Measurements from ENCODE around the gene TMEM252.

Gene TMEM252

DNA sequence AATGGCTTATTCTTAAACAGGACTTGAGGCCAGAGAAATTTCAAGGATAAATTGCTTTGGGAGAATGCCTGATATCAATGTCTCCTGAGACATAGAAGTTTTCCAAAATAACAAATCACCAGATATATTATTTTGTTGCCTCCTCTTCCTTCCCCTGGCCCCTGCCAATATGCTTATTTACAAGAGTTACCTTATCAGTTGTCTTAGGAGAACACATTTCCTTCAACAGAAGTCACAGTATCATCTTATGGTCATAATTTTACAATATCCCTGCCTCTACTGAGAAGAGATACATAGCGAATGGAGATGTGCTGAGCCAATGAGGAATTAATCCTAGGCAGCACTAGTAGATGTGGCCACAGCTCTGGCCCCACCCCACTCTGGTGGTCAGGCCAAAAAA, 43.1 kb downstream of the TMEM252 start:
- no peak for TF ChIP-seq CTCF (IDR thresholded peaks at IDR 0.05; ENCODE audit: low read length)
- TF ChIP-seq EZH2 (optimal IDR thresholded peaks at IDR 0.05; ENCODE audit: low read depth, low read length), result no peak
- TF ChIP-seq EZH2phosphoT487 (IDR thresholded peaks at IDR 0.05; ENCODE audit: low read length), result no peak
- H3K4me1 ChIP-seq (ENCODE audit: low read length), result no peaks in the 10 kb centered on the region
- H3K27ac ChIP-seq (ENCODE audit: low read length), result no peak overlapping the region
- H3K27me3 ChIP-seq (replicated peaks; ENCODE audit: insufficient read depth, low read length), result no peaks in the 10 kb centered on the region
- no peak for DNase-seq
- H3K36me3 ChIP-seq (replicated peaks; ENCODE audit: insufficient read depth, low read length), result no peaks in the 10 kb centered on the region
- H3K9ac ChIP-seq (ENCODE audit: low read length), result no peak overlapping the region
- H4K20me1 ChIP-seq (ENCODE audit: insufficient read depth, low read length), result no peaks in the 10 kb centered on the region
- H3K9me2 ChIP-seq (replicated peaks; ENCODE audit: insufficient read depth, low read length), result no peaks in the 10 kb centered on the region
- H3K79me2 ChIP-seq (ENCODE audit: low read length), result no peaks in the 10 kb centered on the region
- H3K4me2 ChIP-seq (ENCODE audit: low read depth, low read length), result no peak overlapping the region
- no peak overlapping the region for H3K4me3 ChIP-seq (ENCODE audit: low read length)
- H2AFZ ChIP-seq (ENCODE audit: low read length), result no peak overlapping the region
- no peaks in the 10 kb centered on the region for H3K9me3 ChIP-seq (replicated peaks; ENCODE audit: insufficient read depth, low read length)
- no peaks in the 10 kb centered on the region for H3F3A ChIP-seq (ENCODE audit: insufficient read depth, low read length)

- no peaks in the 10 kb centered on the region for H3K4me1 ChIP-seq (ENCODE audit: low read length)
- no peaks in the 10 kb centered on the region for H3K27me3 ChIP-seq (replicated peaks; ENCODE audit: insufficient read depth, low read length)
- TF ChIP-seq EZH2 (optimal IDR thresholded peaks at IDR 0.05; ENCODE audit: low read depth, low read length) (no peak), EZH2phosphoT487 (IDR thresholded peaks at IDR 0.05; ENCODE audit: low read length) (no peak), CTCF (IDR thresholded peaks at IDR 0.05; ENCODE audit: low read length) (no peak)
- no peak overlapping the region for H3K4me3 ChIP-seq (ENCODE audit: low read length)
- no peaks in the 10 kb centered on the region for H3K79me2 ChIP-seq (ENCODE audit: low read length)
- no peak overlapping the region for H3K4me2 ChIP-seq (ENCODE audit: low read depth, low read length)
- no peak overlapping the region for H2AFZ ChIP-seq (ENCODE audit: low read length)
- H3F3A ChIP-seq (ENCODE audit: insufficient read depth, low read length), result no peaks in the 10 kb centered on the region
- no peaks in the 10 kb centered on the region for H3K9me2 ChIP-seq (replicated peaks; ENCODE audit: insufficient read depth, low read length)
- no peaks in the 10 kb centered on the region for H4K20me1 ChIP-seq (ENCODE audit: insufficient read depth, low read length)
- DNase-seq, result no peak
- H3K27ac ChIP-seq (ENCODE audit: low read length), result no peak overlapping the region
- H3K9me3 ChIP-seq (replicated peaks; ENCODE audit: insufficient read depth, low read length), result no peaks in the 10 kb centered on the region
- H3K9ac ChIP-seq (ENCODE audit: low read length), result no peak overlapping the region
- no peaks in the 10 kb centered on the region for H3K36me3 ChIP-seq (replicated peaks; ENCODE audit: insufficient read depth, low read length)
Observed at GRCh38 chr9:68496356-68496755, 44.3 kb downstream of the TMEM252 start.

- no peaks in the 10 kb centered on the region for H3K36me3 ChIP-seq (replicated peaks; ENCODE audit: insufficient read depth, low read length)
- DNase-seq, result no peak
- H3K27ac ChIP-seq (ENCODE audit: low read length), result no peak overlapping the region
- no peaks in the 10 kb centered on the region for H3K79me2 ChIP-seq (ENCODE audit: low read length)
- H3K9me3 ChIP-seq (replicated peaks; ENCODE audit: insufficient read depth, low read length), result no peaks in the 10 kb centered on the region
- no peaks in the 10 kb centered on the region for H3K27me3 ChIP-seq (replicated peaks; ENCODE audit: insufficient read depth, low read length)
- no peak overlapping the region for H3K4me2 ChIP-seq (ENCODE audit: low read depth, low read length)
- no peaks in the 10 kb centered on the region for H3K9me2 ChIP-seq (replicated peaks; ENCODE audit: insufficient read depth, low read length)
- H2AFZ ChIP-seq (ENCODE audit: low read length), result no peak overlapping the region
- H4K20me1 ChIP-seq (ENCODE audit: insufficient read depth, low read length), result no peaks in the 10 kb centered on the region
- no peak overlapping the region for H3K9ac ChIP-seq (ENCODE audit: low read length)
- no peaks in the 10 kb centered on the region for H3F3A ChIP-seq (ENCODE audit: insufficient read depth, low read length)
- no peak overlapping the region for H3K4me3 ChIP-seq (ENCODE audit: low read length)
- TF ChIP-seq EZH2 (optimal IDR thresholded peaks at IDR 0.05; ENCODE audit: low read depth, low read length), result no peak
- no peak for TF ChIP-seq CTCF (IDR thresholded peaks at IDR 0.05; ENCODE audit: low read length)
- no peak for TF ChIP-seq EZH2phosphoT487 (IDR thresholded peaks at IDR 0.05; ENCODE audit: low read length)
- no peaks in the 10 kb centered on the region for H3K4me1 ChIP-seq (ENCODE audit: low read length)
Observed at GRCh38 chr9:68495247-68495646, 45.4 kb downstream of the TMEM252 start.
